ENCODE measurements around the gene TTC22.

Gene TTC22

GRCh38 chr1:54792686-54793282, 8.3 kb downstream of the TTC22 start:
- no peaks in the 10 kb centered on the region for H3K4me1 ChIP-seq (ENCODE audit: insufficient read depth, low read length, severe bottlenecking)
- H3K9me2 ChIP-seq (ENCODE audit: low read depth, low read length) = no peaks in the 10 kb centered on the region
- no peak overlapping the region for H3K27ac ChIP-seq (ENCODE audit: low read depth, low read length, poor library complexity, severe bottlenecking)
- H3F3A ChIP-seq (ENCODE audit: insufficient read depth, low read length) = no peaks in the 10 kb centered on the region
- H3K4me2 ChIP-seq (ENCODE audit: low read length) = no peak overlapping the region
- no peaks in the 10 kb centered on the region for H3K27me3 ChIP-seq (ENCODE audit: insufficient read depth, low read length)
- H3K9me3 ChIP-seq (ENCODE audit: low read length) = no peaks in the 10 kb centered on the region
- H3K9ac ChIP-seq (ENCODE audit: low read length) = no peak overlapping the region
- TF ChIP-seq EZH2 (IDR thresholded peaks at IDR 0.05; ENCODE audit: borderline replicate concordance, low read length) (no peak), CTCF (IDR thresholded peaks at IDR 0.05; ENCODE audit: low read length) (no peak)
- H3K36me3 ChIP-seq (ENCODE audit: insufficient read depth, low read length) = no peaks in the 10 kb centered on the region
- H4K20me1 ChIP-seq (ENCODE audit: insufficient read depth, low read length) = no peaks in the 10 kb centered on the region
- no peak overlapping the region for H3K4me3 ChIP-seq (ENCODE audit: low read depth, low read length, poor library complexity, severe bottlenecking)
- H3K79me2 ChIP-seq (ENCODE audit: insufficient read depth, low read length) = no peaks in the 10 kb centered on the region
- no peak overlapping the region for H2AFZ ChIP-seq (ENCODE audit: low read length)

GRCh38 chr1:54791880-54792522, 9.1 kb downstream of the TTC22 start:
- TF ChIP-seq EZH2 (IDR thresholded peaks at IDR 0.05; ENCODE audit: borderline replicate concordance, low read length) (no peak), CTCF (IDR thresholded peaks at IDR 0.05; ENCODE audit: low read length) (peak; percentile 92)
- no peaks in the 10 kb centered on the region for H3K9me3 ChIP-seq (ENCODE audit: low read length)
- H3F3A ChIP-seq (ENCODE audit: insufficient read depth, low read length) = no peaks in the 10 kb centered on the region
- H4K20me1 ChIP-seq (ENCODE audit: insufficient read depth, low read length) = no peaks in the 10 kb centered on the region
- no peak overlapping the region for H3K27ac ChIP-seq (ENCODE audit: low read depth, low read length, poor library complexity, severe bottlenecking)
- H3K4me2 ChIP-seq (ENCODE audit: low read length) = no peak overlapping the region
- H2AFZ ChIP-seq (ENCODE audit: low read length) = no peak overlapping the region
- H3K9ac ChIP-seq (ENCODE audit: low read length) = no peak overlapping the region
- no peaks in the 10 kb centered on the region for H3K9me2 ChIP-seq (ENCODE audit: low read depth, low read length)
- no peak overlapping the region for H3K4me3 ChIP-seq (ENCODE audit: low read depth, low read length, poor library complexity, severe bottlenecking)
- no peaks in the 10 kb centered on the region for H3K4me1 ChIP-seq (ENCODE audit: insufficient read depth, low read length, severe bottlenecking)
- no peaks in the 10 kb centered on the region for H3K27me3 ChIP-seq (ENCODE audit: insufficient read depth, low read length)
- no peaks in the 10 kb centered on the region for H3K79me2 ChIP-seq (ENCODE audit: insufficient read depth, low read length)
- no peaks in the 10 kb centered on the region for H3K36me3 ChIP-seq (ENCODE audit: insufficient read depth, low read length)

- Histone ChIP-seq H3K4me1 (ENCODE audit: insufficient read depth, low read length, severe bottlenecking) (no peaks in the 10 kb centered on the region), H3K27me3 (ENCODE audit: insufficient read depth, low read length) (no peaks in the 10 kb centered on the region), H3K36me3 (ENCODE audit: insufficient read depth, low read length) (no peaks in the 10 kb centered on the region), H3K9me2 (ENCODE audit: low read depth, low read length) (no peaks in the 10 kb centered on the region), H3F3A (ENCODE audit: insufficient read depth, low read length) (no peaks in the 10 kb centered on the region), H3K4me3 (ENCODE audit: low read depth, low read length, poor library complexity, severe bottlenecking) (no peak overlapping the region), H3K4me2 (ENCODE audit: low read length) (no peak overlapping the region), H3K27ac (ENCODE audit: low read depth, low read length, poor library complexity, severe bottlenecking) (no peak overlapping the region), H4K20me1 (ENCODE audit: insufficient read depth, low read length) (no peaks in the 10 kb centered on the region), H3K9me3 (ENCODE audit: low read length) (no peaks in the 10 kb centered on the region), H3K9ac (ENCODE audit: low read length) (no peak overlapping the region), H2AFZ (ENCODE audit: low read length) (no peak overlapping the region), H3K79me2 (ENCODE audit: insufficient read depth, low read length) (no peaks in the 10 kb centered on the region)
- TF ChIP-seq CTCF (IDR thresholded peaks at IDR 0.05; ENCODE audit: low read length) (no peak), EZH2 (IDR thresholded peaks at IDR 0.05; ENCODE audit: borderline replicate concordance, low read length) (no peak)
These were observed 12.7 kb downstream of the TTC22 start for GRCh38 chr1:54788459-54788858.
